NCI-H526 (cell line): ENCODE data around the gene CLIC4.
"Not testable (repeated sequence)": the region's sequence is repeated elsewhere in the genome, so short reads cannot be mapped to it uniquely, and the experiment has no call there.

ENCODE experiments used
- DNase-seq, 2 experiments: peaks; one replicate each; lab custom pipeline; 2025; lab: John Stamatoyannopoulos, UW

The CLIC4 gene

DNA sequence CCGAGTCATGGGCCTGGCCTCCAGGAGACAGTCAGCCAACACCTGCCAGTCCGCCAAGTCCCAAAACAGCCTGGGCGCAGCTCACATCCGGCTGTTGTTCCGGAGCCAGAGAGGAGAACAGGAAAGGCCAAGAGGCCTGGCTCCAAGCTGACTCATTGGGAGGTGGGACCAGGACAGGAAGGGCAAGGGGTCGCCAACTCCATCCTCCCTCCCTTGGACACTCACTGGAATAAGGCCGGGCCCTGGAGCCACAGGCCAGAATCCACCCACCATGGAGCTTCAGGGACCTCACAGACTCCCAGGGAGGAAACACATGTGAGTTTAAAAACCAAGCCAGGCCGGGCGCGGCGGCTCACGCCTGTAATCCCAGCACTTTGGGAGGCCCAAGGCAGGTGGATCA is 25.1 kb upstream of the CLIC4 start:
- no peak for DNase-seq

DNA sequence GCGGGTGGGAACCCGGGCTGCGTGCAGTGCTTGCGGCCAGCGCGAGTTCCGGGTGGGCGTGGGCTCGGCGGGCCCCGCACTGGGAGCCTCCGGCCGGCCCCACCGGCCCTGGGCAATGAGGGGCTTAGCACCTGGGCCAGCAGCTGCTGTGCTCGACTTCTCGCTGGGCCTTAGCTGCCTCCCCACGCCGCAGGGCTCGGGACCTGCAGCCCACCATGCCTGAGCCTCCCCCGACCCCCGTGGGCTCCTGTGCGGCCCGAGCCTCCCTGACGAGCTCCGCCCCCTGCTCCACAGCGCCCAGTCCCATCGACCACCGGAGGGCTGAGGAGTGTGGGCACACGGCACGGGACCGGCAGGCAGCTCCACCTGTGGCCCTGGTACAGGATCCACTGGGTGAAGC is 23.7 kb upstream of the CLIC4 start:
- DNase-seq: no peak

DNA sequence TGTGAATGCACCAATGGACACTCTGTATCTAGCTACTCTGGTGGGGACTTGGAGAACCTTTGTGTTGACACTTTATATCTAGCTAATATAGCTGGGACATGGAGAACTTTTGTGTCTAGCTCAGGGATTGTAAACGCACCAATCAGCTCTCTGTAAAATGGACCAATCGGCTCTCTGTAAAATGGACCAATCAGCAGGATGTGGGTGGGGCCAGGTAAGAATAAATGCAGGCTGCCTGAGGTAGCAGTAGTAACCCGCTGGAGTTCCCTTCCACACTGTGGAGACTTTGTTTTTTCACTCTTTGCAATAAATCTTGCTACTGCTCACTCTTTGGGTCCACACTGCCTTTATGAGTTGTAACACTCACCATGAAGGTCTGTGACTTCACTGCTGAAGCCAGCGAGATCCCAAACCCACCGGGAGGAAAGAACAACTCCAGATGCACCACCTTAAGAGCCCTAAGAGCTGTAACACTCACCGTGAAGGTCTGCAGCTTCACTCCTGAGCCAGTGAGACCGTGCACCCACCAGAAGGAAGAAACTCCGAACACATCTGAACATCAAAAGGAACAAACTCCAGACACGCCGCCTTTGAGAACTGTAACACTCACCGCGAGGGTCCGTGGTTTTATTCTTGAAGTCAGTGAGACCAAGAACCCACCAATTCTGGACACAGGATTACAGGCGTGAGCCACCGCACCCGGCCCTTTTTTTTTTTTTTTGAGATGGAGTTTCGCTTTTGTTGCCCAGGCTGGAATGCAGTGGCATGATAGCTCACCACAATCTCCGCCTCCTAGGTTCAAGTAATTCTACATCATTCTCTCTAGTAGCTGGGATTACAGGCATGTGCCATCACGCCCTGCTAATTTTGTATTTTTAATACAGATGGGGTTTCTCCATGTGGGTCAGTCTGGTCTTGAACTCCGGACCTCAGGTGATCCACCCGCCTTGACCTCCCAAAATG is 22.9 kb upstream of the CLIC4 start:
- DNase-seq: not testable (repeated sequence)

DNA sequence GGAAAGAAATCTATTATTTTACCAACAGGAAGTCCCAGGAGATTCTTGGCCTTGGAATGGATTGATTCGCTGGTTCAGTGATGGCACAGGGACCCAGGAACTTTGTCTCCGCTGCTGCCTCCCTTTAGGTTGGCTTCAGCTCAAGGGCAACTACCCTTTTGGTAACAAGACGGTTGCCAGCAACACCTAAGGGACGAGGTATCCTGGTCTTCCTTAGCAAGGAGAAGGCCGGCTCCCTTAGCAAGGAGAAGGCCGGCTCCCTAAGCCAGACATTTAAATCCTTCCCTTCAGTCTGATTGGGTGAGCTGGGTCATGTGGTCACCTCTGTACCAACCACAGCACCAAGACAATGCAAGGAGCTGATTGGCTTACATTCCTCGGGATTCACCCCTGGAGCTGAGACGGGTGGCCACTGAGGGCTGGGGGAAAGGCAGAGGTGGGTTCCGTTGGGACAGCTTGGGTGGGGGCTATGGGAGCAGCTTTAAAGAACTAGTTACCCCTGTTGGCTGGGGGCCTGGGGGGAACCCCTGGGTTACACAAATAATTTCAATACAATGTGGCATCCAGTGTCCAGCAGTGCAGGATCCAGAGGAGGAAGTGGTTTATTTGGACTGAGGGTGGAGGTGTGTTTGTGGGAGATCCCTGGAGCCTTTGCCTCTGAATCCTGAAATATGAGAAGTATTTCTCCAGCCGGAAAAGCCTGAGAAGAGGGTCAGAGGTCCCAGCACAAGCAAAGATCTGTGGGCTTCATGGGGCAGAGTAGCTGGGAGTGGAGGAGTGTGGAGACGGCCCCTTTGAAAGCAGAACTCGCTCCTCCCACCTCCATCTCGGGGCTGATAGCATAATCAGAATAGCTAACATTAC is 20.7 kb upstream of the CLIC4 start:
- DNase-seq: no peak

DNA sequence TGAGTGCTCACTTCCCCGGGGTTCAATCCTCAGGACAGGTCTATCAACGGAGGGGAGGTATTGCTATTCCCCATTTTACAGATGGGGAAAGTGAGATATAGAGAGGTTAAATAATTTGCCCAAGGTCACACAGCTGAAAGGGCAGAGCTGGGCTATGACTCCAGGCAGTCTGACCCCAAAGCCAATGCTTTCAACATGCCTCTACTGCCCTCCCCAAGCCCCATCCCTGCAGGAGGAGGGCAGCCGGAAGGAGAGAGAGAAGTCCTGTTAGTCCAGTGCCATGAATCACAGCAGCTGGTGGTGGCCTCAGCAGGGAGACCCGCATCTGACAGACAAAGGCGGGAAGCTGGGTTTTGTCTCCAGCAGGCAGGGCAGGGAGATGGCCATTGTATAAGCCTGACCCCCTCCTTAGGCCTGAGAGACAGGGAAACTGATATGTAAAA is 20.0 kb upstream of the CLIC4 start:
- DNase-seq: no peak

DNA sequence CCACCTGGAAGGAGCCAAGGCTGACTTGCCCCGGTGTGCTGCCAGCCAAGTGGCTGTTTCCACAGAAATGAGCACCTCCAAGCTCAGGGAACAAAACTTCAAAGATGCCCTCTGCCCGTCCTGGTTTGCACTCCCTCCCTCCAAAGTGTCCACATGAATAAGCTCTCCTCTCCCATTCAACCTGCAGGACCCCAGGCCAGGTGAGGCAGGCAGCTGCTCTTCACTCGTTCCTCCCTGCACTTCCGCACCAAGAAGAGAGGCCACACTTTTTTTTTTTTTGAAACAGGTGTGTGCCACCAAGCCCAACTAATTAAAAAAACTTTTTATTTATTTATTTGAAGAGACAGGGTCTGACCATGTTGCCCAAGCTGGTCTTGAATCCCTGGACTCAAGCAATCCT is 18.5 kb upstream of the CLIC4 start:
- DNase-seq: no peak

DNA sequence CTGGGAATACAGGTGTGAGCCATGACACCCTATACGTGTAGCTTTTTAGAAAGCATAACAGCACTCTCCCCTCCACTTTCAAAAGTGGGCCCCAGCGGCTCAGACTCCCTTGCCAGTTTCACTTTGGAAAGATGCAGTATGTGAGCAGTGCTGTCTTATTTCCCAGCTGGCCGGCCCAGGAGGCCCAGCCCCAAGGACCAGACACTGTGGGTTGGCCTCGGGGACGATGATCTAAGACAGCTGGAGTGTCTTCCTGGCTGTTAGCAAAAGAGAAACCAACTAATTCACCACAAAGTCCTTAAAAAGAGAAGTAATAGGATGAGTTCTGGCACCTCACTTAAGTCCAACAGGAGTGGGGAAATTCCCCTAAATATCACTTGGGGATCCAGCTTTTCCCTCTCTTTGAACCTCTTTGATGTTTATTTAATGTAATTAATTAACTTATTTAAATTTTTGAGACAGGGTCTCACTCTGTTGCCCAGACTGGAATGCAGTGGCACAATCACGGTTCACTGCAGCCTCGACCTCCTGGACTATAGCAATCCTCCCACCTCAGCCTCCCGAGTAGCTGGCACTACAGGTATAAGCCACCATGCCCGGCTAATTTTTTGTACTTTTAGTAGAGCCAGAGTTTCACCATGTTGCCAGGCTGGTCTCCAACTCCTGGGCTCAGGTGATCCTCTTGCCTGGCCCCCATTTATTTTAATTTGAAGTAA is 17.6 kb upstream of the CLIC4 start:
- no peak for DNase-seq

DNA sequence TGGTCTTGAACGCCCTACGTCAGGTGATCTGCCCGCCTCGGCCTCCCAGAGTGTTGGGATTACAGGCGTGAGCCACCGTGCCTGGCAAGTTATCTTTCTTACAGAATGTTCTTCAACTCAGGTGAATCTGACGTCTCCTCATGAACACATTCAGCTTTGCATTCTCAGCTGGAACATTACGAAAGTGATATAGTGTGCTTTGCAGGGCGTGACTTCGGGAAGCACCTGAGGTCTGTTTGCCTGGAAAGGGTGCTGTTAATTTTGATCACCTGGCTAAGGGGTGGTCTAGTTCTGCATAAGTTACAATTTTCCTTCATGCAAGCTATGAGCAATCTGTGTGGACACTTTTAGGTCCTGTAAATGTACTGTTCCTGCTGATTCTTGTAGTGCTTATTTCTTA is 16.3 kb upstream of the CLIC4 start:
- no peak for DNase-seq

DNA sequence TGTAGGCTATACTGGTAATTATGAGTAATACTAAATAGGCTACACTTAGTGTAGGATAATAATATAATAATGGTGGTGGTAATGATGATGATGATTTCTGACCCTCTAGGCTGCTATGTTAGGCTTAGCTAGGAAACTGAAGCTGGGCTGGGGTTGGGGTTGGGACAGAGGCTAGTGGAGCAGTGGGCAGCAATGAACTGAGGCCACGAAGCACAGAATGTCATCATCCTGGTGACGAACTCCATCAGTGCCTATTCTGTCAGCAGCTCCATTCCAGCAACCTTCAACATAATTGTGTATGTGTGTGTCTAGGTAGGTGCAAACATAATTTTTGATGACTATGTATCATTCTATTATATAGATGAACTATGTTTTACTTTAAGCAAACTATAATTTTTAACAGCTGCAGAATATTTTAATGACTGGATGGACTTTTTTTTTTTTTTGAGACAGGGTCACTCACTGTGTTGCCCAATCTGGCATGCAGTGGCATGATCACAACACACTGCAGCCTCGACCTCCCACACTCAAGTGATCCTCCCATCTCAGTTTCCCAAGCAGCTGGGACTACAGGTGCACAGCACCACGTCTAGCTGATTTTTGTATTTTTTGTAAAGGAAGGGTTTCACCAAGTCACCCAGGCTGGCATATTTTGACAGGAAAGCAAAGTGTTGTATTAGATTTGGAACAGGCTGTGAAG is 12.9 kb upstream of the CLIC4 start:
- no peak for DNase-seq

DNA sequence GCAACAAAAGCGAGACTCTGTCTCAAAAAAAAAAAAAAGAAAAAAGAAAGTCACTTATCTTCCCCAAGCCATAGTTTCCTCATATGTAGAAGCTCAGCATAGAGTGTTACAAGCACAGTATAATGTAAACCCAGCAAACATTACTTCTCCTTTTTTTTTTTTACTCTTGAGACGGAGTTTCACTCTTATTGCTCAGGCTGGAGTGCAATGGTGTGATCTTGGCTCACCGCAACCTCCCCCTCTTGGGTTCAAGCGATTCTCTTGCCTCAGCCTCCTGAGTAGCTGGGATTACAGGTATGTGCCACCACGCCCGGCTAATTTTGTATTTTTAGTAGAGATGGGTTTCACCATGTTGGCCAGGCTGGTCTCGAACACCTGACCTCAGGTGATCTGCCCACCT is 11.9 kb upstream of the CLIC4 start:
- DNase-seq: not testable (repeated sequence)

DNA sequence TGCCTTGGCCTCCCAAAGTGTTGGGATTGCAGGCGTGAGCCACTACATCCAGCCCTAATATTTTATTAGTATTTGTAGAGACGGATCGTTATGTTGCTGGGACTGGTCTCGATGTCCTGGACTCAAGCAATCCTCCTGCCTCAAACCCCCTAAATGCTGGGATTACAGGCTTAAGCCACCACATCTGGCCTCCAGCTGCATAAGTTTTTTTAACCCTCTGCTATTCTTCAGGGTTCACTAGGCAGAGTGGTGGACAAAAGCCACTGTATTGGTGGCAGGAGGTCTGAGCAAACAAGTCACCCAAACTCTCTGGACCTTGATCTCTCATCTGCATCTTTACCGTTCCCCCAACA is 10.1 kb upstream of the CLIC4 start:
- DNase-seq: no peak

DNA sequence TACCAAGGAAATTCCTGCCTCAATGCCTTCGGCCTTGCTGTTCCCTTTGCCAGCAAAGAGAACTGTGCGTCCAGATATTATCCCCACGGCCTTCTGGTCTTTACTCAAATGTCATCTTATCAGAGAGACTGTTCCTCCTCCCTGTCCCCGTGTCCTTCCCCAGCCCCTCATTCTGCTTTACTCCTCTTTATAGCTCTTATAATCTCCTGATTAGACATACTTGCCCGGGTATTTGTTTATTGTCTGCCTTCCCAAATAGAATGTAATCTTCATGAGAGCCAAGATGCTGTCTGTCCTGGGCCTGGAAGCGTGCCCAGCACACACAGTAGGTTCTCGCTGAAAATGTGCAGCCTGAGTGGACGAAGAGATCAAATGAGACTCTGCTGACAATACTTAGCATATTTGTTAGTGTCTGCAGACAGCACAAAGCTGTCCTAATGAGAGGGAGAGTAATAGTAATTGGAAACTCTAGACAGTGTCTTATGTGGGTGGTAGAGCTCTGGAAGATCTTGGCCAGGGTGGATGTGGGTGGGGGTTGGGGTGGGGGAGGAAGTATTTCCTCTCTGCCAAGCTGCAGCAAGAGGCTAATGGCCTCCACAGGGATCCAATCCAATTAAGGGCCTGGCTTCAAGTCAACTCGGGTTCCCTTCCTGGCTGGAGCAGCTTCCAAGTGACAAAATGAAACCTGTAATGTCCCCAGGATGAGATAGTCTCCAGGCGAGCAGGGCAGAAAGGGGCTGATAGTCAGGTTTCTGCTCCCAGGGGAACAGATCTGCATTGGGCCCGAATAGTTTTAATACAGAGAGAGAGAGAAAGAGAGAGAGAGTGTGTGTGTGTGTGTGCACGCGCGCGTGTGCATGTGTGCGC is 9.5 kb upstream of the CLIC4 start:
- DNase-seq: peak in 1 of 2 experiments; percentile 26

DNA sequence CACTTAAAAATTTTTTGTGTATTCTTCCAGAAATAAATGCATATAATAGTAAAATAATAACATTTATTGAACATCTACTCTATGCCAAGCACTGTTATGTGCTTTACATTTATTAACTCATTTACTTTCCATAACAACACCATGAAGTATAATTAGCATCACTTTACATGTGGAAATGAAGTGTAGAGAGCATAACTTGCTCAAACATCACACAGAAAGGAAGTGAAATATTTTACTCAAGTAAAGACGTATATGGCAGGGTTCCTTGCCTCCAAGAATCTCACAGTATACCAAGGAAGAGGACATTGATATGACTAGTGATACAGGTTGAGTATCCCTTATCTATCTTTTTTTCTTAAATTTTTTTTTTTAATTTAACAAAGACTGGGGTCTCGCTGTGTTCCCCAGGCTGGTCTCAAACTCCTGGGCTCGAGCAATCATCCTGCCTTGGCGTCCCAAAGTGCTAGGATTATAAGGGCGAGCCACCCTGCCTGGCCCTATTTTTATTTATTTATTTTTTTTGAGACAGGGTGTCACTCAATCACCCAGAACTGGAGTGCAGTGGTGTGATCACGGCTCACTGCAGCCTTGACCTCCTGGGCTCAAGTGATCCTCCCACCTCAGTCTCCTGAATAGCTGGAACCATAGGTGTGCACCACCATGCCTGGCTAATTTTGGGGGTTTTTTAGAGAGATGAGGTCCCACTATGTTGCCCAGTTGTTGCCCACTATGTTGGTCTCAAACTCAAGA is 7.7 kb upstream of the CLIC4 start:
- DNase-seq: no peak

DNA sequence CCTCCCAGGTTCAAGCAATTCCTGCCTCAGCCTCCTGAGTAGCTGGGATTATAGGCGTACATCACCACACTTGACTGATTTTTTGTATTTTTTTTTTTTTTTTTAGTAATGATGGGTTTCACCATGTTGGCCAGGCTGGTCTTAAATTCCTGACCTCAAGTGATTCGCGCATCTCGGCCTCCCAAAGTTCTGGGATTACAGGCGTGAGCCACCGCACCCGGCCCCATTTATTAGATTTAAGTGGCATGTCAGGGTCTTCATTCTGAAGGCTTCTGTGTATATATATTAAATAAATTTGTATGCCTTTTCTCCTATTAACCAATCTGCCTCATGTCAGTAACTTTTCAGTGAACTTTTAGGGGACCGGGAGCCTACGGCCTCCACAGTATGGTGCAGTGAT is 6.0 kb upstream of the CLIC4 start:
- no peak for DNase-seq

DNA sequence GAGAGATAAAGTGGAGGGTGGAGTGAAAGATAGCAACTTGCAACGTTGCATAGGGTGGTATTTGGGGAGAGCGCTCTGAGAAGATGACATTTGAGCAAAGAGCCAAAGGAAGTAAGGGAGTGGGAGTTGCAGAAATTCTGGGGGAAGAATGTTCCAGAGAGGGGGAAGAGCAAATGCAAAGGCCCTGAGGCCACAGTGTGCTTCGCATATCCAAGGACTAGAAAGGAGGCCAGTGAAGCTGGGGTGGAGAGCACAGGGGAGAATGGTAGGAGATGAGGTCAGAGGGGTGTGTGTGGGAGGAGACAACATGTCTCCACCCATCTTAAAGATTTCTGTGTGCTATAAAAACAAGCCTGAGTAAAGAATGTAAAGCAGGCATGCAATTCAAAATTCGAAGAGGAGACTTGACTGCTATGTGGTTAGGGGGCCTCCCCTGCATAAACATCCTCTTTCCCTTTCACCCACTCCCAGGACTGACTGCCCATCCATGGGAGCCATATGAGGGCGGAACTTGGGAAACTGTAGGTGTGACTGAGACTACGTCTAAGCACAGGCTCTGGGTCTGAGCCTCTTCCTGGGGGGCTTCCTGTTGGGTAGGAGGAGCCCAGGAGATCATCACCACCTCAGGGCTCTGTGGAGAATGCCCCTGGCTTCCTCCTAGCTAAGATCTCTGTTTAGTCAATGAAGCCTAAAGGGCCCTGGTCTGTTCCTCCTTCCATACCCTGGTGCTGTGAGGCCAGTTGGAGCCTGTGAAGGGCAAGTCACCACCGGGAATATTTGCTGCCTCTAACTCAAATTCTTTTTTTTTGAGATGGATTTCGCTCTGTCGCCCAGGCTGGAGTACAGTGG is 2.9 kb upstream of the CLIC4 start:
- DNase-seq: no peak

DNA sequence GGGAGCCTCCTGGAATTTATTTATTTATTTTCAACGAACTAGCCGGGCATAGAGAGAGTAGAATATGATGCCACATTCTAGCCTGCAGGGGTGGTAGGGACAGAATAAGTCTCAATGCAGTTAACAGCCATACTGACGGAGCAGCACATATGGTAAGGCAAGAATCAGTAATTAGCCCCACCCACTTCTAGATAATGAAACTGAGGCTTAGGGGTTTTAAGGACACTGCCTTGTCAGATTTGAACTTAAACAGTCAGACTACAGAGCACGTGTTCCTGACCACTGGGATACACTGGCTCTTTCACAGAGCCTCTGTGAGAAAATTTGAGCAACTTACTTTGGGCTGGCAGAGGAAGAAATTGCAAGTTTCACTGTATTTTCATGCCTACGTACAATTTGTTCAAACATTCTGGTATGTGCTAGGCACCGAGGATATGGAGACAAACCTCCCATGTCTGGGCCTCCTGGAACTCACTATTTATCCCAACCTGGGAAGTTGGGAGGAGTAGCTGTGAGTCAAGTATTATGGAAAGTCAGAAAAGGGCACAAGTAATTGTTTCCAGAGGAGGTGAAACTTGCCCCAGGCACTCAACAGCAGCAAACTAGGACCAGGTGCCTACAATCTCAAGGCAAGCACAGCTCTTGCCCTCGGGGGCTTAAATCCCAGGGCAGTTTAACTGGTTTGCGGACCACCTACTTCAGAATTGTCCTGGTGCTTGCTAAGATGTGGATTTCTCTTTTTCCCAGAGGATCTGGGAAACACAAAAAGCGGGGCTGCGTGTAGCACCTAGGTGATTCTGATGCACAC is 1.6 kb upstream of the CLIC4 start:
- DNase-seq: no peak

DNA sequence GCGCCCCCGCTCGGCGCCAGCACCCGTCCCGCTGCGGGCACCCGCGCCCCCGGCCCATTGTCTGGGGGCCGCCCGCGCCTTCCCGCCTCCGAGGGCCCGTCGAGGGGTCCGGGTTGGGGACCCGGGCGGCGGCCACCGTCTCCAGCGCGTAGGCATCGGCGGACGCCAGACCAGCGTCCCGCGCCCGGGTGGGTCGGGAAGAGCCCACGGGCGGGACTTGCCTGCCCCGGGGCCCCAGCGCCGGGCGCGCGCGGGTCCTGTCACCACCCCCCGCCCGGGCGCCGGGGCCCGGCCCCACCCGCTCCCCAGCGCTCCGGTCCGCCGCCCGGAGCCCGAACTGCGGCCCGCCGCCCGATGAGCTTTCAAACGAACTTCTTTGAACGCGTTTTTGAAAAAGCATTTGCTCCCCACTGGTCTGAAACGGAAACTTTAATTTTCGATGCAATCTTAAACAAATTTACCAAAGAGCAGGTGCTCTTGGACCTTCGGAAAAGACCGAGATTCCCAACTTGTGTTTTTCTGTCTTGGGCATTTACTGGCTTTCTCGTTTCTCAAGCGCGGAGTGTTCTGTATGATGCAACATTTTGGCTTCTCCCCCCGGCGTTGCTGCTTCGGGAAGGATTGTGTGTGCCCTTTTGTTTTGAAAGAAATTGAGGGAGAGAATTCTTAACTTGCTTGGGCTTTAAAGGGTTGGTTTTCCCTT is 615 bp downstream of the CLIC4 start:
- DNase-seq: peak; percentile 50 to 53
